Measurements from ENCODE around the gene IKZF3. TPM values are rescaled to one million over a fixed set of nuclear protein-coding genes. Genes with fewer than 3 reads are reported as not detected.

The IKZF3 gene
- total RNA-seq, 2 experiments from 2014 or later, result 39.7 to 39.9 TPM

DNA sequence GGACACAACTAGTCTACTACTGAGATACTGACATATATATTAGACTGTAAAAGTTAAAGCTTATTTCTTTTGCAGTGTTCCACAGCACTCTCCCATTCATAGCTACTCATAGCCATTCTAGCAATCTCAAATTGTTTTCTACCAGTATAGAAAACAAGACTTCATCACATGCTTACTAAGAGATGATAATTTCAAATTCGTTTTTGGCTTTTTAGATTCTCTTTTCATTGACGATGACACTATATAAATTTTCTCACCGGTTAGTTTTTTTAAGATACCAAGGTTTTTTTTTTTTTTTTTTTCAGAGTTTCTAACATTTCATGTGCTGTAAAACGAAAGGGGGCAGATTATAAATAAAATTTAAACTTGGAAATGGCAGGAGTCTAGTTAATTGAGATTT, 17.9 kb downstream of the IKZF3 start:
- ATAC-seq (ENCODE audit: poor library complexity) (no peak), DNase-seq (no peak)
- no peak for TF ChIP-seq CTCF (IDR thresholded peaks at IDR 0.05)
- H3K27me3 ChIP-seq (ENCODE audit: control insufficient read depth in 1 of 2, insufficient read depth in 2 of 2, low read length in 2 of 2), result no peaks in the 10 kb centered on the region
- Mint-ChIP-seq H3K27ac (peak overlapping the region; percentile 86), H3K9me3 (no peaks in the 10 kb centered on the region), H3K36me3 (ENCODE audit: low read depth) (peaks cover 39% of the 10 kb centered on the region), H3K4me1 (ENCODE audit: low read depth) (peaks cover 72% of the 10 kb centered on the region), H3K27me3 (no peaks in the 10 kb centered on the region), H3K4me3 (peak overlapping the region; percentile 23)
- ChIA-PET CTCF (interaction anchor here (1.1 to 2.0 kb wide), 3 partner anchors 18 to 224 kb away, joined by 4 to 10 read pairs (median 5); partner anchors contain the start of genes IKZF3 and MIEN1), POLR2A (interaction anchor here (0.6 to 1.5 kb wide), 5 partner anchors 16 to 91 kb away, joined by 3 to 9 read pairs (median 5); no protein-coding TSS in a partner anchor)
- H3K36me3 ChIP-seq (ENCODE audit: insufficient read depth, low read length), result peaks cover 6% of the 10 kb centered on the region
- no peak overlapping the region for H3K4me3 ChIP-seq (ENCODE audit: low read length)
- no peak overlapping the region for H3K27ac ChIP-seq (ENCODE audit: low read depth in 1 of 2, low read length in 2 of 2)
- intact Hi-C loops (cut with DNase I, micrococcal nuclease), result loop anchor here (2.0 to 5.0 kb wide), 2 partner anchors 19 to 34 kb away; partner anchors contain the start of gene IKZF3 (in 1 of the 2)
- peaks cover 24% of the 10 kb centered on the region for H3K4me1 ChIP-seq (ENCODE audit: insufficient read depth, low read length)
- H3K9me3 ChIP-seq (ENCODE audit: control insufficient read depth in 1 of 2, insufficient read depth in 1 of 2, low read length in 2 of 2), result no peaks in the 10 kb centered on the region

GRCh38 chr17:39845052-39845846, 18.9 kb downstream of the IKZF3 start:
- Histone ChIP-seq H3K9me3 (ENCODE audit: control insufficient read depth in 1 of 2, insufficient read depth in 1 of 2, low read length in 2 of 2) (no peaks in the 10 kb centered on the region), H3K36me3 (ENCODE audit: insufficient read depth, low read length) (peaks cover 14% of the 10 kb centered on the region), H3K4me1 (ENCODE audit: insufficient read depth, low read length) (peaks cover 26% of the 10 kb centered on the region), H3K4me3 (ENCODE audit: low read length) (no peak overlapping the region), H3K27me3 (ENCODE audit: control insufficient read depth in 1 of 2, insufficient read depth in 2 of 2, low read length in 2 of 2) (no peaks in the 10 kb centered on the region), H3K27ac (ENCODE audit: low read depth in 1 of 2, low read length in 2 of 2) (peak overlapping the region in 1 of 2 donors; percentile 10)
- H3K4me3 Mint-ChIP-seq, result peak overlapping the region; percentile 31
- peaks cover 79% of the 10 kb centered on the region for H3K4me1 Mint-ChIP-seq (ENCODE audit: low read depth)
- ATAC-seq (ENCODE audit: poor library complexity), result peak; percentile 17
- ChIA-PET CTCF (interaction anchor here (0.7 to 1.1 kb wide), 2 partner anchors 51 to 115 kb away, joined by 3 to 5 read pairs; partner anchors contain the start of gene MIEN1), POLR2A (interaction anchor here (0.6 to 1.2 kb wide), 4 partner anchors 9 to 878 kb away, joined by 3 to 7 read pairs (median 4); partner anchors contain the start of gene FBXO47)
- H3K27me3 Mint-ChIP-seq, result no peaks in the 10 kb centered on the region
- intact Hi-C loops (cut with DNase I, micrococcal nuclease), result loop anchor here in 1 of 2 experiments (5.0 kb wide), 1 partner anchor 33 kb away; no protein-coding TSS in a partner anchor
- no peaks in the 10 kb centered on the region for H3K9me3 Mint-ChIP-seq
- no peak for TF ChIP-seq CTCF (IDR thresholded peaks at IDR 0.05)
- no peak for DNase-seq
- peaks cover 46% of the 10 kb centered on the region for H3K36me3 Mint-ChIP-seq (ENCODE audit: low read depth)
- H3K27ac Mint-ChIP-seq, result peak overlapping the region; percentile 86

- Mint-ChIP-seq H3K36me3 (ENCODE audit: low read depth) (peaks cover 66% of the 10 kb centered on the region), H3K9me3 (peaks cover 3% of the 10 kb centered on the region), H3K27me3 (no peaks in the 10 kb centered on the region), H3K27ac (peak overlapping the region; percentile 86), H3K4me1 (ENCODE audit: low read depth) (peaks cover 66% of the 10 kb centered on the region), H3K4me3 (peak overlapping the region; percentile 18)
- no peak for TF ChIP-seq CTCF (IDR thresholded peaks at IDR 0.05)
- Histone ChIP-seq H3K36me3 (ENCODE audit: insufficient read depth, low read length) (peaks cover 23% of the 10 kb centered on the region), H3K4me3 (ENCODE audit: low read length) (no peak overlapping the region), H3K27ac (ENCODE audit: low read depth in 1 of 2, low read length in 2 of 2) (no peak overlapping the region), H3K27me3 (ENCODE audit: control insufficient read depth in 1 of 2, insufficient read depth in 2 of 2, low read length in 2 of 2) (no peaks in the 10 kb centered on the region), H3K4me1 (ENCODE audit: insufficient read depth, low read length) (peaks cover 15% of the 10 kb centered on the region), H3K9me3 (ENCODE audit: control insufficient read depth in 1 of 2, insufficient read depth in 1 of 2, low read length in 2 of 2) (peaks cover 9 to 10% of the 10 kb centered on the region in 2 experiments)
- DNase-seq (no peak), ATAC-seq (ENCODE audit: poor library complexity) (no peak)
- ChIA-PET POLR2A (interaction anchor here (0.6 kb wide), 1 partner anchor 193 kb away, joined by 4 read pairs; no protein-coding TSS in a partner anchor), CTCF (interaction anchor here (0.7 to 1.0 kb wide), 2 partner anchors 9 to 136 kb away, joined by 3 to 8 read pairs; no protein-coding TSS in a partner anchor)
- intact Hi-C loops (cut with DNase I, micrococcal nuclease), result loop anchor here in 1 of 2 experiments (5.0 kb wide), 1 partner anchor 39 kb away; no protein-coding TSS in a partner anchor
Observed at GRCh38 chr17:39841134-39841683, 22.9 kb downstream of the IKZF3 start.
